CD14-positive monocyte (primary cell): Measurements from ENCODE around the gene TRPV4. TPM values are rescaled to one million over a fixed set of nuclear protein-coding genes. Genes with fewer than 3 reads are reported as not detected.

Source experiments
- DNase-seq, 3 donors: peaks; one replicate each; pipeline ENCODE4 v3.0.0-alpha.2; 2011 to 2022
- H2AFZ ChIP-seq: 2 replicates; pipeline ENCODE4 v1.6.0; 2012; ENCODE audit warnings: mild to moderate bottlenecking, low read depth, low read length, inconsistent platforms; ENCODE audit not compliant: insufficient read depth, poor library complexity, severe bottlenecking
- H3K27ac ChIP-seq, 2 donors: 1 replicate in 1 of 2; 2 replicates in 1 of 2; pipeline ENCODE4 v1.5.1; 2012 to 2013; ENCODE audit warnings: low read length in 2 of 2, control low read depth in 1 of 2, inconsistent platforms in 1 of 2, low read depth in 1 of 2, mild to moderate bottlenecking in 1 of 2
- H3K27me3 ChIP-seq, 2 donors: one replicate each; pipeline versions ENCODE4 v1.6.0 to v1.6.1; 2011 to 2013; ENCODE audit warnings: low read length in 2 of 2; ENCODE audit not compliant: control insufficient read depth in 2 of 2, insufficient read depth in 2 of 2
- H3K36me3 ChIP-seq, 2 donors: replicated peaks in 1 of 2; 1 replicate in 1 of 2; 2 replicates in 1 of 2; pipeline versions ENCODE4 v1.5.1 to v1.6.1; 2012 to 2013; ENCODE audit warnings: low read length in 2 of 2, control low read depth in 1 of 2, inconsistent platforms in 1 of 2, mild to moderate bottlenecking in 1 of 2; ENCODE audit not compliant: insufficient read depth in 2 of 2, control insufficient read depth in 1 of 2
- H3K4me1 ChIP-seq, 2 donors: 1 replicate in 1 of 2; 2 replicates in 1 of 2; pipeline versions ENCODE4 v1.5.1 to v1.6.1; 2012 to 2013; ENCODE audit warnings: low read length in 2 of 2, control low read depth in 1 of 2, inconsistent platforms in 1 of 2, mild to moderate bottlenecking in 1 of 2, moderate library complexity in 1 of 2; ENCODE audit not compliant: insufficient read depth in 2 of 2, control insufficient read depth in 1 of 2
- H3K4me2 ChIP-seq: replicated peaks from 2 replicates; pipeline ENCODE3; 2012; ENCODE audit warnings: low read length, moderate library complexity, mild to moderate bottlenecking; ENCODE audit not compliant: poor library complexity, severe bottlenecking; ENCODE audit errors: extremely low read depth
- H3K4me3 ChIP-seq, 3 experiments: fragments of 200-600 bp in 1 of 3; sonication (generic) in 1 of 3; replicated peaks in 1 of 3; 1 replicate in 2 of 3; 2 replicates in 1 of 3; pipeline ENCODE4 v1.5.1; 2011 to 2013; ENCODE audit warnings: low read length in 3 of 3, mild to moderate bottlenecking in 3 of 3, control low read depth in 2 of 3, low read depth in 2 of 3, inconsistent platforms in 1 of 3, moderate library complexity in 1 of 3
- H3K79me2 ChIP-seq: 2 replicates; pipeline ENCODE4 v1.6.0; 2012; ENCODE audit warnings: mild to moderate bottlenecking, control low read depth, inconsistent platforms, low read length, moderate library complexity; ENCODE audit not compliant: insufficient read depth
- H3K9ac ChIP-seq: 2 replicates; pipeline ENCODE4 v1.6.0; 2017; ENCODE audit warnings: low read length, mild to moderate bottlenecking; ENCODE audit not compliant: insufficient read depth, poor library complexity, severe bottlenecking
- H3K9me3 ChIP-seq, 2 donors: replicated peaks in 1 of 2; 1 replicate in 1 of 2; 2 replicates in 1 of 2; pipeline versions ENCODE4 v1.5.1 to v1.6.1; 2012 to 2013; ENCODE audit warnings: low read length in 2 of 2, control low read depth in 1 of 2; ENCODE audit not compliant: control insufficient read depth in 1 of 2, insufficient read depth in 1 of 2
- H4K20me1 ChIP-seq: 2 replicates; pipeline ENCODE4 v1.6.0; 2012; ENCODE audit warnings: mild to moderate bottlenecking, low read length, control low read depth, moderate library complexity; ENCODE audit not compliant: insufficient read depth
- H3K27ac Mint-ChIP-seq, 7 donors: one replicate each; pipeline ENCODE4 v1.8.0; 2020; ENCODE audit warnings: mild to moderate bottlenecking in 7 of 7, mixed read lengths in 7 of 7, moderate library complexity in 6 of 7, inconsistent platforms in 2 of 7
- H3K27me3 Mint-ChIP-seq, 3 donors: one replicate each; pipeline ENCODE4 v1.8.0; 2021 to 2022; ENCODE audit warnings: low read depth in 3 of 3, mild to moderate bottlenecking in 3 of 3, mixed read lengths in 3 of 3, moderate library complexity in 3 of 3, inconsistent platforms in 1 of 3
- H3K36me3 Mint-ChIP-seq, 2 donors: one replicate each; pipeline ENCODE4 v1.8.0; 2020; ENCODE audit warnings: mixed read lengths in 2 of 2, inconsistent platforms in 1 of 2, mild to moderate bottlenecking in 1 of 2
- H3K4me1 Mint-ChIP-seq: one replicate; pipeline ENCODE4 v1.8.0; 2020; ENCODE audit warnings: mild to moderate bottlenecking, mixed read lengths
- H3K4me3 Mint-ChIP-seq, 2 donors: one replicate each; pipeline ENCODE4 v1.8.0; 2020; ENCODE audit warnings: mild to moderate bottlenecking in 2 of 2, mixed read lengths in 2 of 2, moderate library complexity in 1 of 2
- H3K9me3 Mint-ChIP-seq, 7 donors: one replicate each; pipeline ENCODE4 v1.8.0; 2020 to 2022; ENCODE audit warnings: mixed read lengths in 7 of 7, mild to moderate bottlenecking in 6 of 7, moderate library complexity in 6 of 7, inconsistent platforms in 2 of 7
- CTCF ChIP-seq: fragments of 200-600 bp; IDR thresholded peaks from one replicate; pipeline ENCODE4 v1.8.0; 2022; ENCODE audit warnings: antibody characterized with exemption, mild to moderate bottlenecking
- WGBS: methylation state at CpG from one replicate; pipeline ENCODE4 v1.1.5; 2013; ENCODE audit warnings: missing lambda C conversion rate; ENCODE audit not compliant: insufficient coverage; 5-methylcytosine and 5-hydroxymethylcytosine counted together
- intact Hi-C, 2 donors: fragments of 100-400 bp; cut with micrococcal nuclease; formaldehyde crosslinking; loops; one replicate each; pipeline versions ENCODE4 v1.15.0 to v1.15.1; 2023
- polyA plus RNA-seq, 3 donors: library from polyadenylated mRNA; depleted of rRNA in 1 of 3; unstranded in 2 of 3; stranded (reverse) in 1 of 3; fragments of 300-500 nt in 2 of 3; fragments of >200 nt in 1 of 3; fragmentation: Illumina TruSeq in 2 of 3; gene quantifications; 1 replicate in 2 of 3; 2 replicates in 1 of 3; pipeline ENCODE4 v1.2.3, GENCODE V29; 2012 to 2021

Gene TRPV4
- polyA plus RNA-seq, 3 donors, result 0.64 to 3.1 (median 2.0) TPM

- peaks cover 0 to 9% of the 10 kb centered on the region in 2 donors for H3K36me3 Mint-ChIP-seq
- no peak for DNase-seq
- Histone ChIP-seq H3K9ac (no peak overlapping the region), H3K79me2 (no peaks in the 10 kb centered on the region), H3K27me3 (no peaks in the 10 kb centered on the region), H3K4me2 (no peak overlapping the region), H3K4me3 (no peak overlapping the region), H3K36me3 (no peaks in the 10 kb centered on the region), H3K4me1 (peaks cover 2 to 20% of the 10 kb centered on the region in 2 donors), H4K20me1 (no peaks in the 10 kb centered on the region), H2AFZ (peak overlapping the region; percentile 40), H3K27ac (peak overlapping the region in 1 of 2 donors; percentile 52), H3K9me3 (peaks cover 9 to 18% of the 10 kb centered on the region in 2 donors)
- no peak for TF ChIP-seq CTCF
- H3K27ac Mint-ChIP-seq, result peak overlapping the region in 4 of 7 donors; percentile 30 to 89 (median 64)
- H3K4me1 Mint-ChIP-seq, result peaks cover 22% of the 10 kb centered on the region
- no peak overlapping the region for H3K4me3 Mint-ChIP-seq
- peaks cover 6 to 10% (median 6%) of the 10 kb centered on the region in 3 donors for H3K27me3 Mint-ChIP-seq
- WGBS, result 100% methylated on average over 2 of the region's 2 CpGs
- intact Hi-C loops, result no loop called here
- H3K9me3 Mint-ChIP-seq, result peaks cover 6 to 18% (median 13%) of the 10 kb centered on the region in 7 donors
Measured at GRCh38 chr12:109762673-109763191, 70.5 kb downstream of the TRPV4 start.

- peaks cover 0 to 9% of the 10 kb centered on the region in 2 donors for H3K36me3 Mint-ChIP-seq
- Histone ChIP-seq H3K79me2 (no peaks in the 10 kb centered on the region), H4K20me1 (no peaks in the 10 kb centered on the region), H2AFZ (no peak overlapping the region), H3K4me2 (no peak overlapping the region), H3K4me3 (no peak overlapping the region), H3K36me3 (no peaks in the 10 kb centered on the region), H3K27me3 (no peaks in the 10 kb centered on the region), H3K4me1 (peaks cover 2 to 20% of the 10 kb centered on the region in 2 donors), H3K9ac (no peak overlapping the region), H3K27ac (peak overlapping the region in 1 of 2 donors; percentile 52), H3K9me3 (peaks cover 9 to 21% of the 10 kb centered on the region in 2 donors)
- H3K27me3 Mint-ChIP-seq, result peaks cover 6 to 10% (median 6%) of the 10 kb centered on the region in 3 donors
- peak overlapping the region in 3 of 7 donors; percentile 22 to 58 (median 33) for H3K27ac Mint-ChIP-seq
- no peak for TF ChIP-seq CTCF
- peaks cover 22% of the 10 kb centered on the region for H3K4me1 Mint-ChIP-seq
- intact Hi-C loops, result no loop called here
- DNase-seq, result no peak
- H3K4me3 Mint-ChIP-seq, result no peak overlapping the region
- 61% methylated on average over 7 of the region's 12 CpGs for WGBS
- peaks cover 7 to 23% (median 15%) of the 10 kb centered on the region in 7 donors for H3K9me3 Mint-ChIP-seq
Measured at GRCh38 chr12:109762071-109762672, 71.0 kb downstream of the TRPV4 start.
